ENCODE data around the gene LARGE1.

GRCh38 chr22:33909075-33909458 is 11.2 kb downstream of the LARGE1 start:
- no peak for TF ChIP-seq POLR2A (IDR thresholded peaks at IDR 0.05)
- no peak for TF ChIP-seq CTCF (IDR thresholded peaks at IDR 0.05)
